Endothelial cell (in vitro differentiated cells): Measurements from ENCODE around the gene ZNF670. TPM values are rescaled to one million over a fixed set of nuclear protein-coding genes. Genes with fewer than 3 reads are reported as not detected.

Experiments used
- total RNA-seq: library from RNA; stranded (reverse); fragmentation: NEBNext Ultra II Directional; extraction: Animal tissue kit (Norgen Biotek cat#: 25700); gene quantifications from one replicate; pipeline ENCODE4 v1.2.1, GENCODE V29; 2021; ENCODE audit not compliant: unreplicated experiment

The ZNF670 gene
- total RNA-seq, 1 donor from 2014 or later = 9.7 TPM

Other genes starting within 250 kb of the ZNF670 start
- gene AHCTF1, start 146.9 kb downstream of the ZNF670 start, total RNA-seq = 20.2 TPM
- 3.2 TPM for gene ZNF695, start 70.8 kb downstream of the ZNF670 start, total RNA-seq
- 21.7 TPM for gene ZNF669, start 25.5 kb upstream of the ZNF670 start, total RNA-seq
- gene ZNF124, start 93.2 kb upstream of the ZNF670 start, total RNA-seq = 138 TPM
- not detected for gene VN1R5, start 177.3 kb upstream of the ZNF670 start, total RNA-seq